CD14-positive monocyte (primary cell): ENCODE data around the gene TTLL7. TPM values are rescaled to one million over a fixed set of nuclear protein-coding genes. Genes with fewer than 3 reads are reported as not detected.
"Not testable (repeated sequence)": the region's sequence is repeated elsewhere in the genome, so short reads cannot be mapped to it uniquely, and the experiment has no call there.

Experiments used
- DNase-seq, 3 donors: peaks; one replicate each; pipeline ENCODE4 v3.0.0-alpha.2; 2011 to 2022
- H2AFZ ChIP-seq: 2 replicates; pipeline ENCODE4 v1.6.0; 2012; ENCODE audit warnings: mild to moderate bottlenecking, low read depth, low read length, inconsistent platforms; ENCODE audit not compliant: insufficient read depth, poor library complexity, severe bottlenecking
- H3K27ac ChIP-seq, 2 donors: 1 replicate in 1 of 2; 2 replicates in 1 of 2; pipeline ENCODE4 v1.5.1; 2012 to 2013; ENCODE audit warnings: low read length in 2 of 2, control low read depth in 1 of 2, inconsistent platforms in 1 of 2, low read depth in 1 of 2, mild to moderate bottlenecking in 1 of 2
- H3K27me3 ChIP-seq, 2 donors: one replicate each; pipeline versions ENCODE4 v1.6.0 to v1.6.1; 2011 to 2013; ENCODE audit warnings: low read length in 2 of 2; ENCODE audit not compliant: control insufficient read depth in 2 of 2, insufficient read depth in 2 of 2
- H3K36me3 ChIP-seq, 2 donors: replicated peaks in 1 of 2; 1 replicate in 1 of 2; 2 replicates in 1 of 2; pipeline versions ENCODE4 v1.5.1 to v1.6.1; 2012 to 2013; ENCODE audit warnings: low read length in 2 of 2, control low read depth in 1 of 2, inconsistent platforms in 1 of 2, mild to moderate bottlenecking in 1 of 2; ENCODE audit not compliant: insufficient read depth in 2 of 2, control insufficient read depth in 1 of 2
- H3K4me1 ChIP-seq, 2 donors: 1 replicate in 1 of 2; 2 replicates in 1 of 2; pipeline versions ENCODE4 v1.5.1 to v1.6.1; 2012 to 2013; ENCODE audit warnings: low read length in 2 of 2, control low read depth in 1 of 2, inconsistent platforms in 1 of 2, mild to moderate bottlenecking in 1 of 2, moderate library complexity in 1 of 2; ENCODE audit not compliant: insufficient read depth in 2 of 2, control insufficient read depth in 1 of 2
- H3K4me2 ChIP-seq: replicated peaks from 2 replicates; pipeline ENCODE3; 2012; ENCODE audit warnings: low read length, moderate library complexity, mild to moderate bottlenecking; ENCODE audit not compliant: poor library complexity, severe bottlenecking; ENCODE audit errors: extremely low read depth
- H3K4me3 ChIP-seq, 3 experiments: fragments of 200-600 bp in 1 of 3; sonication (generic) in 1 of 3; replicated peaks in 1 of 3; 1 replicate in 2 of 3; 2 replicates in 1 of 3; pipeline ENCODE4 v1.5.1; 2011 to 2013; ENCODE audit warnings: low read length in 3 of 3, mild to moderate bottlenecking in 3 of 3, control low read depth in 2 of 3, low read depth in 2 of 3, inconsistent platforms in 1 of 3, moderate library complexity in 1 of 3
- H3K79me2 ChIP-seq: 2 replicates; pipeline ENCODE4 v1.6.0; 2012; ENCODE audit warnings: mild to moderate bottlenecking, control low read depth, inconsistent platforms, low read length, moderate library complexity; ENCODE audit not compliant: insufficient read depth
- H3K9ac ChIP-seq: 2 replicates; pipeline ENCODE4 v1.6.0; 2017; ENCODE audit warnings: low read length, mild to moderate bottlenecking; ENCODE audit not compliant: insufficient read depth, poor library complexity, severe bottlenecking
- H3K9me3 ChIP-seq, 2 donors: replicated peaks in 1 of 2; 1 replicate in 1 of 2; 2 replicates in 1 of 2; pipeline versions ENCODE4 v1.5.1 to v1.6.1; 2012 to 2013; ENCODE audit warnings: low read length in 2 of 2, control low read depth in 1 of 2; ENCODE audit not compliant: control insufficient read depth in 1 of 2, insufficient read depth in 1 of 2
- H4K20me1 ChIP-seq: 2 replicates; pipeline ENCODE4 v1.6.0; 2012; ENCODE audit warnings: mild to moderate bottlenecking, low read length, control low read depth, moderate library complexity; ENCODE audit not compliant: insufficient read depth
- H3K27ac Mint-ChIP-seq, 7 donors: one replicate each; pipeline ENCODE4 v1.8.0; 2020; ENCODE audit warnings: mild to moderate bottlenecking in 7 of 7, mixed read lengths in 7 of 7, moderate library complexity in 6 of 7, inconsistent platforms in 2 of 7
- H3K27me3 Mint-ChIP-seq, 3 donors: one replicate each; pipeline ENCODE4 v1.8.0; 2021 to 2022; ENCODE audit warnings: low read depth in 3 of 3, mild to moderate bottlenecking in 3 of 3, mixed read lengths in 3 of 3, moderate library complexity in 3 of 3, inconsistent platforms in 1 of 3
- H3K36me3 Mint-ChIP-seq, 2 donors: one replicate each; pipeline ENCODE4 v1.8.0; 2020; ENCODE audit warnings: mixed read lengths in 2 of 2, inconsistent platforms in 1 of 2, mild to moderate bottlenecking in 1 of 2
- H3K4me1 Mint-ChIP-seq: one replicate; pipeline ENCODE4 v1.8.0; 2020; ENCODE audit warnings: mild to moderate bottlenecking, mixed read lengths
- H3K4me3 Mint-ChIP-seq, 2 donors: one replicate each; pipeline ENCODE4 v1.8.0; 2020; ENCODE audit warnings: mild to moderate bottlenecking in 2 of 2, mixed read lengths in 2 of 2, moderate library complexity in 1 of 2
- H3K9me3 Mint-ChIP-seq, 7 donors: one replicate each; pipeline ENCODE4 v1.8.0; 2020 to 2022; ENCODE audit warnings: mixed read lengths in 7 of 7, mild to moderate bottlenecking in 6 of 7, moderate library complexity in 6 of 7, inconsistent platforms in 2 of 7
- CTCF ChIP-seq: fragments of 200-600 bp; IDR thresholded peaks from one replicate; pipeline ENCODE4 v1.8.0; 2022; ENCODE audit warnings: antibody characterized with exemption, mild to moderate bottlenecking
- WGBS: methylation state at CpG from one replicate; pipeline ENCODE4 v1.1.5; 2013; ENCODE audit warnings: missing lambda C conversion rate; ENCODE audit not compliant: insufficient coverage; 5-methylcytosine and 5-hydroxymethylcytosine counted together
- intact Hi-C, 2 donors: fragments of 100-400 bp; cut with micrococcal nuclease; formaldehyde crosslinking; loops; one replicate each; pipeline versions ENCODE4 v1.15.0 to v1.15.1; 2023
- polyA plus RNA-seq, 3 donors: library from polyadenylated mRNA; depleted of rRNA in 1 of 3; unstranded in 2 of 3; stranded (reverse) in 1 of 3; fragments of 300-500 nt in 2 of 3; fragments of >200 nt in 1 of 3; fragmentation: Illumina TruSeq in 2 of 3; gene quantifications; 1 replicate in 2 of 3; 2 replicates in 1 of 3; pipeline ENCODE4 v1.2.3, GENCODE V29; 2012 to 2021

Gene TTLL7
- polyA plus RNA-seq, 3 donors = 0.12 to 0.69 TPM; not detected in 1

- H3K9me3 Mint-ChIP-seq = peaks cover 0 to 5% (median 0%) of the 10 kb centered on the region in 7 donors
- no peak overlapping the region for H3K27ac Mint-ChIP-seq
- Histone ChIP-seq H3K27me3 (no peaks in the 10 kb centered on the region), H3K27ac (no peak overlapping the region), H3K4me2 (no peak overlapping the region), H3K9ac (no peak overlapping the region), H2AFZ (no peak overlapping the region), H4K20me1 (no peaks in the 10 kb centered on the region), H3K9me3 (no peaks in the 10 kb centered on the region), H3K79me2 (no peaks in the 10 kb centered on the region), H3K36me3 (no peaks in the 10 kb centered on the region), H3K4me3 (no peak overlapping the region), H3K4me1 (no peaks in the 10 kb centered on the region)
- intact Hi-C loops = no loop called here
- WGBS = no CpG with 5 or more reads among the region's 1 CpG
- no peaks in the 10 kb centered on the region for H3K27me3 Mint-ChIP-seq
- no peaks in the 10 kb centered on the region for H3K4me1 Mint-ChIP-seq
- no peak for DNase-seq
- no peak for TF ChIP-seq CTCF
- H3K4me3 Mint-ChIP-seq = no peak overlapping the region
- no peaks in the 10 kb centered on the region for H3K36me3 Mint-ChIP-seq
These were observed 81.0 kb downstream of the TTLL7 start for GRCh38 chr1:83917959-83918358.

- H3K9me3 ChIP-seq, H3K4me1 Mint-ChIP-seq, H3K4me2 ChIP-seq, H3K4me3 ChIP-seq, H3K27me3 Mint-ChIP-seq, H2AFZ ChIP-seq, intact Hi-C loops, H3K9ac ChIP-seq, H3K9me3 Mint-ChIP-seq, H3K27me3 ChIP-seq, H3K27ac ChIP-seq, H3K4me1 ChIP-seq, H3K27ac Mint-ChIP-seq, H3K4me3 Mint-ChIP-seq, H3K79me2 ChIP-seq, H3K36me3 ChIP-seq, H3K36me3 Mint-ChIP-seq, H4K20me1 ChIP-seq, DNase-seq: not testable (repeated sequence)
- no CpG with 5 or more reads among the region's 1 CpG for WGBS
These were observed 82.8 kb downstream of the TTLL7 start for GRCh38 chr1:83916094-83916493.
